ENCODE results near the gene CABLES1. TPM values are rescaled to one million over a fixed set of nuclear protein-coding genes. Genes with fewer than 3 reads are reported as not detected.
A peak's percentile ranks its signal among the peaks of the same experiment; 100 is the strongest.

CABLES1 gene
- total RNA-seq, 1 experiment from 2014 or later = 29.5 TPM

- Histone ChIP-seq H3K36me3 (ENCODE audit: control insufficient read depth, insufficient read depth, low read length) (no peaks in the 10 kb centered on the region), H3K9me3 (no peaks in the 10 kb centered on the region), H3K4me1 (peaks cover 18% of the 10 kb centered on the region), H3K27me3 (replicated peaks; ENCODE audit: control insufficient read depth, insufficient read depth, low read length) (no peaks in the 10 kb centered on the region), H3K4me3 (ENCODE audit: low read depth, low read length) (no peak overlapping the region)
- intact Hi-C loops (cut with micrococcal nuclease; ENCODE audit: unreplicated experiment) = loop anchor here (5.0 kb wide), 1 partner anchor 96 kb away; no protein-coding TSS in a partner anchor
- H3K27me3 Mint-ChIP-seq (ENCODE audit: insufficient read depth, unreplicated experiment) = no peaks in the 10 kb centered on the region
- POLR2A ChIA-PET = interaction anchor here (1.0 kb wide), 1 partner anchor 328 kb away, joined by 3 read pairs; the partner anchor contains the start of gene RBBP8
- H3K36me3 Mint-ChIP-seq (ENCODE audit: insufficient read depth, unreplicated experiment) = no peaks in the 10 kb centered on the region
- no TSS peak for BruUV-seq (replicated peaks)
- DNase-seq = no peak
- peaks cover 9% of the 10 kb centered on the region for H3K4me1 Mint-ChIP-seq (ENCODE audit: low read depth, unreplicated experiment)
- no peaks in the 10 kb centered on the region for H3K9me3 Mint-ChIP-seq (ENCODE audit: unreplicated experiment)
- H3K27ac Mint-ChIP-seq (ENCODE audit: unreplicated experiment) = peak overlapping the region; percentile 95
- H3K4me3 Mint-ChIP-seq (ENCODE audit: unreplicated experiment) = no peak overlapping the region
- TF ChIP-seq CTCF (IDR thresholded peaks at IDR 0.05; ENCODE audit: insufficient read depth in 1 of 2, low read depth in 1 of 2, low read length in 1 of 2, severe bottlenecking in 1 of 2, unreplicated experiment in 1 of 2) = no peak
- CTCF ChIA-PET = interaction anchor here (0.6 kb wide), 1 partner anchor 23 kb away, joined by 3 read pairs; no protein-coding TSS in a partner anchor
These were observed 125.8 kb downstream of the CABLES1 start for GRCh38 chr18:23260926-23261590.

- no peak for TF ChIP-seq CTCF (IDR thresholded peaks at IDR 0.05; ENCODE audit: insufficient read depth in 1 of 2, low read depth in 1 of 2, low read length in 1 of 2, severe bottlenecking in 1 of 2, unreplicated experiment in 1 of 2)
- POLR2A ChIA-PET = no interaction called here
- no peaks in the 10 kb centered on the region for H3K27me3 ChIP-seq (replicated peaks; ENCODE audit: control insufficient read depth, insufficient read depth, low read length)
- Mint-ChIP-seq H3K4me1 (ENCODE audit: low read depth, unreplicated experiment) (peaks cover 9% of the 10 kb centered on the region), H3K36me3 (ENCODE audit: insufficient read depth, unreplicated experiment) (peaks cover 5% of the 10 kb centered on the region), H3K4me3 (ENCODE audit: unreplicated experiment) (no peak overlapping the region), H3K27ac (ENCODE audit: unreplicated experiment) (no peak overlapping the region), H3K9me3 (ENCODE audit: unreplicated experiment) (no peaks in the 10 kb centered on the region), H3K27me3 (ENCODE audit: insufficient read depth, unreplicated experiment) (no peaks in the 10 kb centered on the region)
- DNase-seq = no peak
- no peaks in the 10 kb centered on the region for H3K36me3 ChIP-seq (ENCODE audit: control insufficient read depth, insufficient read depth, low read length)
- no TSS peak for BruUV-seq (replicated peaks)
- H3K4me1 ChIP-seq = peaks cover 18% of the 10 kb centered on the region
- H3K4me3 ChIP-seq (ENCODE audit: low read depth, low read length) = no peak overlapping the region
- H3K9me3 ChIP-seq = no peaks in the 10 kb centered on the region
- CTCF ChIA-PET = no interaction called here
- intact Hi-C loops (cut with micrococcal nuclease; ENCODE audit: unreplicated experiment) = loop anchor here (5.0 kb wide), 1 partner anchor 94 kb away; no protein-coding TSS in a partner anchor
These were observed 128.4 kb downstream of the CABLES1 start for GRCh38 chr18:23263551-23264235.

DNA sequence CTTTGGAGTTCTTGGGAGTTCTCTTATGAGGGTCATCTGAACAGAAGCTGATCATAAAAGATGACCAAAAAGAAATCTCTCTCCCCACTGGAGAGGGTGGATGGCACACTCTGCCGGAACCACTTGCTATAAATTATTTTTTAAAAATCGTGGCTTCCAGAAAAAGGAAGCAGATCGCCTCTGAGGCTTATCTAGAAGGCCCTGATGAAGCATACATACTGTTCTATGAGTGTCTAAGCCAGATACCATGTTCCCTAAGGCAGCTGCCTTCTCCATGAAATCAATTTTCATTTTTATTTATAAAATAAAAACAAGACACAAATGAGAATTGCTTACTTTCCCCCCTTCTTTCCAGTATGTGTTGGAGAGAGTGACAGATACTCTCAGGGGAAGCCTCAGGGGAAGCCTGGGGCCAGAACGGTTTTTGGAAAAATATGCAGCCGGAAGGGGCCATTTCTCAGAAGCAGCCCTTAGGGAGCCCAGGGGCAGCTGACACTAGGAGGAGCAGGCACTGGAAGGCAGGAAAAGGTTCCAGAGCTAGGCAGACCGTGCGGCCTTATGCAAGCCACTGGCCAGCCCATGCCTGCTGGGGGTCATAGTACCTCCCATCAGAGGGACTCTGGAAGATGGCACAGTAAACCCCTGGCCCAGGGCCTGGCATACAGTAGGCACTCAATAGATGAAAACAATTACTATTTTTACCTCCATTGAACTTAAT lies 130.6 kb downstream of the CABLES1 start:
- no peak for DNase-seq
- CTCF ChIA-PET = no interaction called here
- H3K9me3 Mint-ChIP-seq (ENCODE audit: unreplicated experiment) = peaks cover 8% of the 10 kb centered on the region

More for the DNA sequence above, 130.6 kb downstream of the CABLES1 start:
- intact Hi-C loops (cut with micrococcal nuclease; ENCODE audit: unreplicated experiment) = no loop called here
- no peak overlapping the region for H3K4me3 Mint-ChIP-seq (ENCODE audit: unreplicated experiment)
- H3K27ac Mint-ChIP-seq (ENCODE audit: unreplicated experiment) = no peak overlapping the region
- H3K36me3 Mint-ChIP-seq (ENCODE audit: insufficient read depth, unreplicated experiment) = peaks cover 5% of the 10 kb centered on the region
- H3K4me1 Mint-ChIP-seq (ENCODE audit: low read depth, unreplicated experiment) = no peaks in the 10 kb centered on the region
- no peak overlapping the region for H3K4me3 ChIP-seq (ENCODE audit: low read depth, low read length)
- POLR2A ChIA-PET = no interaction called here
- H3K27me3 Mint-ChIP-seq (ENCODE audit: insufficient read depth, unreplicated experiment) = no peaks in the 10 kb centered on the region
- peaks cover 5% of the 10 kb centered on the region; the same call in 1 of the 2 replicates for H3K4me1 ChIP-seq
- peaks cover 6% of the 10 kb centered on the region; the same call in 1 of the 2 replicates for H3K9me3 ChIP-seq
- no peak for TF ChIP-seq CTCF (IDR thresholded peaks at IDR 0.05; ENCODE audit: insufficient read depth in 1 of 2, low read depth in 1 of 2, low read length in 1 of 2, severe bottlenecking in 1 of 2, unreplicated experiment in 1 of 2)
- no TSS peak for BruUV-seq (replicated peaks)
- no peaks in the 10 kb centered on the region for H3K36me3 ChIP-seq (ENCODE audit: control insufficient read depth, insufficient read depth, low read length)
- no peaks in the 10 kb centered on the region for H3K27me3 ChIP-seq (replicated peaks; ENCODE audit: control insufficient read depth, insufficient read depth, low read length)
